HG03039 (cell line): Measurements from ENCODE around the gene GPR25.

ENCODE experiments used
- ATAC-seq: cut with Tn5 transposase; IDR thresholded peaks from one replicate; pipeline ENCODE4 v1.9.1; 2021; ENCODE audit warnings: mild to moderate bottlenecking, moderate library complexity; ENCODE audit not compliant: unreplicated experiment

GPR25 gene

GRCh38 chr1:200869753-200870391 lies 2.9 kb upstream of the GPR25 start:
- ATAC-seq = peak; percentile 46

DNA sequence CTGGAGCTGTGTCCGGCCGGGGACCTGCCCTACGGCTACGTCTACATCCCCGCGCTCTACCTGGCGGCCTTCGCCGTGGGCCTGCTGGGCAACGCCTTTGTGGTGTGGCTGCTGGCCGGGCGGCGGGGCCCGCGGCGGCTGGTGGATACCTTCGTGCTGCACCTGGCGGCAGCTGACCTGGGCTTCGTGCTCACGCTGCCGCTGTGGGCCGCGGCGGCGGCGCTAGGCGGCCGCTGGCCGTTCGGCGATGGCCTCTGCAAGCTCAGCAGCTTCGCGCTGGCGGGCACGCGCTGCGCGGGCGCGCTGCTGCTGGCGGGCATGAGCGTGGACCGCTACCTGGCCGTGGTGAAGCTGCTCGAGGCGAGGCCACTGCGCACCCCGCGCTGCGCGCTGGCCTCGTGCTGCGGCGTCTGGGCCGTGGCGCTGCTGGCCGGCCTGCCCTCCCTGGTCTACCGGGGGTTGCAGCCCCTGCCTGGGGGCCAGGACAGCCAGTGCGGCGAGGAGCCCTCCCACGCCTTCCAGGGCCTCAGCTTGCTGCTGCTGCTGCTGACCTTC lies 412 bp downstream of the GPR25 start:
- no peak for ATAC-seq

DNA sequence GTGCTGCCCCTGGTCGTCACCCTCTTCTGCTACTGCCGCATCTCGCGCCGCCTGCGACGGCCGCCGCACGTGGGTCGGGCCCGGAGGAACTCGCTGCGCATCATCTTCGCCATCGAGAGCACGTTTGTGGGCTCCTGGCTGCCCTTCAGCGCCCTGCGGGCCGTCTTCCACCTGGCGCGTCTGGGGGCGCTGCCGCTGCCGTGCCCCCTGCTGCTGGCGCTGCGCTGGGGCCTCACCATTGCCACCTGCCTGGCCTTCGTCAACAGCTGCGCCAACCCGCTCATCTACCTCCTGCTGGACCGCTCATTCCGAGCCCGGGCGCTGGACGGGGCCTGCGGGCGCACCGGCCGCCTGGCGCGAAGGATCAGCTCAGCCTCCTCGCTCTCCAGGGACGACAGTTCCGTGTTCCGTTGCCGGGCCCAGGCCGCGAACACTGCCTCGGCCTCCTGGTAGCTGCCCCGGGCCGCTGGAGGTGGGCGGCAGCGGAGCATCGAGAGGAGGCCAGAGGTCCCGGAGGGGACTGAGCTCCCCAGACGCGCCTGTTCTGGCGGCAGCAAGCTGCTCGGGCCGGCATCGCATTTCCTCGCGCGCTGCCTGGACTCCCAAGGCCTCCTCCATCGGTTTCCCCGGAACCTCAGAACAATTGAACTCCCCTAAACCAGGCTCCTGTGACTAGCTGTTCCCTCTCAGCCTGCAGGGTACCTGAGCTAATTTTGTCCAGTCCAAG lies 1.1 kb downstream of the GPR25 start:
- no peak for ATAC-seq

DNA sequence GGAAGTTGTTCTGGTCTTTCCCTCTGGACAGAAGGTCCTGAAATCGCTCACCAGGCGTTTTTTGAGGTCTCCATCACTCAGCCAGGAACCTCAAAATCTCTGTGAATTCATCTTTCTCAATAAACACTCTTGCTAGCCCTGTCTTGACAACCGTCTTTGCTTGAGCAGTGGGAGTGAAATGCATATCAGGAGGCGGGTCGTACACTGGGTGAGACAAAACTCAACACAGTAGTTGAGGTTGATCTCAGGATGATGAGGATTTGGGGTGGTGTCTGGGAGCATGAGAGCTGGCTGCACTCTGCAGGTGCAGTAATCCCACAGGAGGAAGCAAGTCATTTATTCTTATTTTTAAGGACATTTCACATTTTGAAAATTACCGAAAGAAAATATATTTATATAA lies 1.9 kb downstream of the GPR25 start:
- no peak for ATAC-seq

DNA sequence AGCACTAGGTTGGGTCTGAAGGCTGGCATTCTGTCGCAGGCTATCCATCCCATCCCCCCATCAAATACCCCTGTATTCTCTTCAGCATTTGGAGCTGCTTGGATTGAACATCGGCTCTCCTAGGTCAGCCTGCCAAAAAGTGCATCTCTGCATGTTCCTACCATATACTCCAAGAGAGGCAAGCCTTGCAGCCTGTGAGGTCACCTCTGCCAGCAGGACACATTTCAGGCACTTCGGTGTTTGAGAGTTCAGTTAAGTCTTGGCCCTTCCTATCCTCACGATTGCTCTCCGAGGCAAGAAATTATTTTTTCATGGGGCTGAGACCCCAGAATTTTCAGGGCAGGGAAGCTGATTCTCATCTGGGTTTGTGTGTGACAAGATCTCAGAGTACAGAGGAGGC lies 2.6 kb downstream of the GPR25 start:
- no peak for ATAC-seq

DNA sequence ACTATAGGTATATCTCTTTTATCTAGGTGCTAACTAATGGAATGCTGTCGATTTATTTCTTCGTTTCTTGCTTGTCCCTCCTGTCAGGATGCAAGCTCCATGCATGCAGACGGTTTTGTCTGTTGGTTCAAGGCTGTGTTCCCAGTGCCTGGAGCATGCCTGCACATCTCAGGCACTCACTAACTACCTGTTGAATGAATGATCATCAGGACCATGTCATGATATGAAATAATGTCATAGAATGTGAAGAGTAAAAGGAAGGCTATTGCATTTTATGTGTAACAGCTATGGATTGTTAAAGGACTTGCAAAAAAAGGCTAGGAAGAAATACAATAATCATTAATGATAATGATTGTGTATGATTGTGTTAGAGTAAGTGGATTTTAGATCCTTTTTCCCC lies 4.2 kb downstream of the GPR25 start:
- ATAC-seq = no peak

DNA sequence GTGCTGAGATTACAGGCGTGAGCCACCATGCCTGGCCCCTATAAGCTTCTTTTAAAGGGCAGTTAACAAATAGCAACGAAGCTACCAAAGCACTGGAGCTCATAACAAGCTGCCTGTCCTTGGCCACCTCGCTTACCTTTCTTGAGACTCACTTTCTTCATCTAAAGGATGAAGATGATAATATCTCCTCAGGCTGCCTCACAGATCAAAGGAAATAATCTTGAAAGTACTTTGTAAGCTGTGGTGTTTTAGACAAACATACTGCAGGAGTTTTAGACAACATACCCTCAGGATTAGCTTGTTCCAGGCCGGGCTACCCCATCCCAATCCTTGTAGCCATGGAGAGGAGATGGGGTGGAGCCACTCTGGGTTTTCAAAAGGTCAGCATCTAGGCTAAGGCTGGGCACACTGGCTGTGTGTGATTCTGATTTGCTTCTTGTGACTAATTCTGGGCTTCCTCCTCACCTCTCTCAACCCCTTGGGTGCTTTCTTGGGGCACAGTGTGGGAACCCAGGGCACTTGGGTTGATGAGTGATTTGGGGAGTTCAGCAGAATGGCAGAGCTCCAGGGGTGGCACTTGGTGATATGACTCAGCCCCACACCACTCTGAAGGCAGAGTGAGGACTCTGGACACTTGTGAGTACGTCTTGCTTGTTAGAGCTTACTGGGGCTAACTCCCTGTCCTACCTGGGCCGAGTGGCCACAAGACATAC lies 5.2 kb downstream of the GPR25 start:
- ATAC-seq = no peak

DNA sequence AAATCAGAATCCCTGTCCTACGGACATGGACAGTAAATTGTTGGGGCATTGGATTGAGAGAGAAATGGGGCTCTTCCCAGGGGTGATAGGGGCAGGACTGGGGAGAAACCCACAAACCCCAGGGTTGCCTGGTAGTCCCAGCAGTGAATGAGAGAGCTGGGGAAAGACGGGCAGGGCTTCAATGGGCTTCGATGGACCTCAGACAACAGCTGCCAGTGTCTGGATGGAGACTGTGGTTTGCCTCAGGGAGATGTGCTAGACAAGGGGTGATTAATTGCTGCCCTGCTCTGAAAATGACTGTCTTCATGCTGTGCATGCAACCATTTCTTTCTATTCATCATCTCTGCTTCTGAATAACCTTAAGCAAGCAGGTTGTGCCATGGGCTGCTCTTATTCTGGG lies 7.4 kb downstream of the GPR25 start:
- ATAC-seq = peak; percentile 58

DNA sequence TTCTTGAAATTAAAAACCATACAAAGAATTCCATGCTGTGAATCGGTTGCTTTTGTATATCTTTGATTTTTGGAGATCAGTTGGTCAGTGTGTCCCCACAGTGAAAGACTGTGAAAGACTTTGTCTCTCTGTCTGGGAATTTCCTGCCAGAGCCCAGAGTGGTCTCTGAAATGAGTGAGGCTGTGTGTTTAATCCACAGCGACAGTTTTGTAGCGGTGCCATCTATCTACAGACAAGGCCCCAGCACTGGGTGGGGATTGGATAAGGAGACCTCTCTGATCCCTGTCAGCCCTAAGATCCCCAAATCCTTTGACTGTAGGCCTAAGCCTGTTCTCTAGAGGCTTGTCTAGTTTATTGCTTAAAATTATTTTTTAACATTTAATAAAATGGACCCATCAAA lies 10.3 kb downstream of the GPR25 start:
- ATAC-seq = no peak

GRCh38 chr1:200885623-200886402 lies 13.0 kb downstream of the GPR25 start:
- ATAC-seq = no peak

DNA sequence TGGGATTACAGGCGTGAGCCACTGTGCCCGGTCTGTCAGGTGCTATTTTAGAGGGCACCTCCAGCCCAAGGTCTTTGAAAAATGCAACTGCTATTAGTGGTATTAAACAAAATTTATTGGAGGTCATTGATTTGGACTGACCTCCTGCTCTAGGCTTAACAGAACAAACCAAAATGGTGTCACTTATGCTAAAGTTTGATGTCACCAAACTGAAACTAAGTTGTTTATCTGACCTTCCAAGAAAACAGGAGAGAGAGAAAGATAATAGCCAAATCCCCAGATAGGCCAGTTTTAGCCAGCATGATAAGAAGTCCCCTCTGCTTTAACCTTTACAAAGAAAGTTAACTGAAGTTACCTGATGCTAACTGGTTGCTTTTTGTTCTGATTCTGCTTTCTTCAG lies 13.8 kb downstream of the GPR25 start:
- ATAC-seq = no peak

DNA sequence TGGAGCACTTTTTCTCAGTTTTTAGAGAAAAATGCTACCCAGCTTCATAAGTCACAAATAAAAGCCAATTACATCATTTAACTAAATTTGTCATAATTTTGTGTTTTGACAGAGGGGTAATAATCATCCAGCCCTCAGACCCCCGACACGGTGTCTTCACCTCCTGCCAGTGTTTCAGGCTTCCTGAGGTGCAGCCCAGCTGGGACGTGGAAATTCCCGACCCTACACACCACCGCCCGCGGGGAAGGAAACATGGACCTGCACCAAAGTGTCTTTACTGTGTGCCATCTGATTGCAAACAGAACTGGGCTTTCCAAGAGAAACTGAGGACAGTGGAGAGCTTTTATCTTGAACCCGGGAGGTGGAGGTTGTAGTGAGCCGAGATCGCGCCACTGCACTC lies 14.3 kb downstream of the GPR25 start:
- no peak for ATAC-seq

DNA sequence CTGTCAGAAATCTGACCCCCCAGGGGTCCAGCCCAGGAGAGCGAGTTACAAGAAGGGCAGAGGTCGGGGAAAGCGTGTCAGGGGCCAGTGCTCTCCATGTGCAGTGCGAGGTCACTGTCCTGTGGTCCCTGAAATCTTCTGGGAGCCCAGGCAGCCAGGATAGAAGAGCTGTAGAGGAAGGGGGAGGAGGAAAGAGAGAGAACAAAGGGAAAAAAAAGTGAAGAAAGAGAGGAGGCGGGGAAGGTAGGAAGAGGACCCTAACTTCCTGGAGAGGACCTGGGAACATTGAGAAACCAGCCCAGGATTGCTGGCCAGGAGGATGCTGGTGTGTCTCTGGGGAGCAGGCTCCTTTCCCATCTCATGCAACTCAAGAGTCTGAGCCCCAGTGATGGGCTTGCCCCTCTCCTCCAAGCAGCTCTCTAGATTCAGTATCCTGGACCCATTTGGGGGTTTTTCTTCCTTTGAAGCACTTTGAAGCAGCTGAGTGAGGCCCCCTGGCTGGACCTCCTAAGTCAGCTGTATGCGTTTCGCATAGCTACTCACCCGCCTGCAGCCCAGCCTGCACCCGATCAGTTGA lies 15.1 kb downstream of the GPR25 start:
- ATAC-seq = no peak

DNA sequence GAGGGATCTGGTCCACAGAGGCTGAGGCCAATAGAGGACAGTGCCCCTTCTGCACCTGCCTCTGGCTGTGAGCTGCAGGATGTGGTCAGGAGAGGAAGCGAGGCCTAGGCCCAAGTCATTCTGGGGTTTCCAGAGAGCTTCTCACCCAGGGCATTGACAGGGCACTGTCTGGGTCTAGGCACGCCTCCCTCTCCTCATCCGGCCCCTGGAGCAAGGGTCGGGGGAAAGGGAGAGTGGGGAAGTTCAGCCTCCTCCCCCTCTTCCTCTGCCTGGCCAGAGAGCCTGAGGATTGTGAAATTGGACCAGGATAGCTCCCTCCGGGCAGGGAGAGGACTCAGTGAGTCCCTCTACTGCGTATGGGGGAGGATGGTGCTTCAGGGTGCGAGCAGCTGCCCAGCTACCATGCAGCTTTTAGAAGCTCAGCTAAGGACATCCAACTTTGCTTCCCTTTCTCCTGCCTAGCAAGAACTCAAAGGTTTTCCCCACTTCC lies 15.6 kb downstream of the GPR25 start:
- peak; percentile 84 for ATAC-seq

DNA sequence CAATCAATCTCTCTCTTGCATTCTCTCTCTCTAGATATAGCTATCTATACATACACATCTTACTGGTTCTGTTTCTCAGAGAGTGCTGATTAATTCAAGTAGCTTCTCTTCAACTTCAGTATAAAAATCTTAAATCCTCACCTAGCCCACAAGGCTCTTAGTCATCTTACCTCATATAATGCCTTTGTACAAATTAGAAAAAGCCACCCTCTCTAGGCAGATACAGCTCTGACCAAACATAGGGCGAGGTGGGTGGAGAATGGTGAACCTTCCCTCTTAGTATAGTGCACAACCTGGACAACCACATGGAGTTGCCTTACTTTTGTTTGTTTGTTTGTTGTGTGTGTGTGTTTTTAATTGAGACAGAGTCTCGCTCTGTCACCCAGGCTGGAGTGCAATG lies 16.8 kb downstream of the GPR25 start:
- ATAC-seq = no peak

DNA sequence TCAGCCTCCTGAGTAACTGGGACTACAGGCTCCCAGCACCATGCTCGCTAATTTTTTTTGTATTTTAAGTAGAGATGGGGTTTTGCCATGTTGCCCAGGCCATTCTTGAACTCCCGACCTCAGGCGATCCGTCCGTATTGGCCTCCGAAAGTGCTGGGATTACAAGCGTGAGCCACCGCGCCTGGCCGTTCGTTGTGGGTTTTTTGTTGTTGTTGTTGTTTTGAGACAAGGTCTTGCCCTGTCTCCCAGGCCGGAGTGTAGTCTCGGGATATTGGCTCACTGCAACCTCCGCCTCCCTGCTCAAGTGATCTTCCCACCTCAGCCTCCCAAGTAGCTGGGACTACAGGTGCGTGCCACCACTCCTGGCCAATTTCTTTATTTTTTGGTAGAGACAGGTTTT lies 17.2 kb downstream of the GPR25 start:
- ATAC-seq = no peak

GRCh38 chr1:200890818-200891773 lies 18.3 kb downstream of the GPR25 start:
- ATAC-seq = no peak

DNA sequence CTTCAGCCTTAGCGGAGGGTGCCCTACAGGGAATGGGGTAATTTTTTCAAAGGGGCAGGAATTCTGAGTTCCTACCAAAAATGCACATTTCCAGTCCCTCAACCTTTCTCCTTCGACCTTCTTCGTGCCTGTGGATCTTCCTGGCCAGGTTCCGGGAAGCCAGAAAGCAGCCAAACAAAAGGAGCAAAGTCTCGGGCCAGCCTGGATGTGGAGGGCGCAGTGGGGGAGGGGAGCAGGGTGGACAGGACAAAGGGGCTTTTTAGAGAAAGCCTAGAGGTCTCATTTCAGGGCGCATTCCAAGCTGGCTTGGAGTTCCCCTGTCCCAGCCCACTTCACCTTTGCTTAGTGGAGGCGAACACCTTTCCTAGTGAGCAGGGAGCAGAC lies 19.0 kb downstream of the GPR25 start:
- no peak for ATAC-seq

DNA sequence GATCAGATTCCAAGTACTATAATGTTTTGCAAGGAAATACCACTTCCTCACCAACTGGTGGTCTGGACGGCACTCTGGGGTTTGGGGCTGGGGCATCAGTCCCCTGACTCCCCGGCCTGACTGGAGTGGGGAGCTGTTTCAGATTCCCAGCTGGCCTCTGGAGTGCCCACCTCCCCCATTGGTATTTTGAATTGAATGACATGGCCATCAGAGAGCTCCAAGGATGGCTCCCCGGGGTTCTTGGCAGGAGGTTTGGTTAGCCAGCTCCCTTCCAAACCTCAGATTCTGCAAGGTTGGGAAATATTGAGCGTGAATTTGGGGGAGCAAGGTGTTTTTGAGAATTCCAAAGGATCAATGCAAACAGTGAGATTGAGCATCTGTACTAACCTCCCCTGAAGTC lies 19.8 kb downstream of the GPR25 start:
- no peak for ATAC-seq

GRCh38 chr1:200892958-200893357 lies 20.2 kb downstream of the GPR25 start:
- ATAC-seq = no peak
